Cardiac ventricle fibroblast (primary cell): ENCODE data around the gene KIAA0930. TPM values are rescaled to one million over a fixed set of nuclear protein-coding genes. Genes with fewer than 3 reads are reported as not detected.

ENCODE experiments used
- total RNA-seq: library from RNA; depleted of rRNA; stranded (reverse); fragments of >200 nt; gene quantifications from 2 replicates; pipeline ENCODE4 v1.2.3, GENCODE V29; 2015

KIAA0930 gene
- total RNA-seq: 25.5 and 26.4 TPM in 2 replicates

GRCh38 chr22:45240810-45241631 is at the start of gene KIAA0930:
KIAA0930 (minus strand) TSS chr22:45240894; CDS start chr22:45240703, 191 bp downstream.

GRCh38 chr22:45284705-45285262 is 44.1 kb upstream of the KIAA0930 start, which contains the start of gene UPK3A:
UPK3A (plus strand) TSS chr22:45284949; CDS start chr22:45285014, 65 bp downstream.

GRCh38 chr22:45163451-45164269 is 77.0 kb downstream of the KIAA0930 start, which contains the start of gene NUP50:
NUP50 (plus strand) TSS chr22:45163925; CDS start chr22:45168178, 4,253 bp downstream.

Other genes starting within 250 kb of the KIAA0930 start
- gene PHF21B, start 230.9 kb downstream of the KIAA0930 start, total RNA-seq: not detected in 2 replicates
- 24.8 and 46.0 TPM in 2 replicates for gene NUP50, start 77.0 kb downstream of the KIAA0930 start, total RNA-seq
- gene UPK3A, start 44.1 kb upstream of the KIAA0930 start, total RNA-seq: not detected in 2 replicates
- 7.5 and 15.7 TPM in 2 replicates for gene FAM118A, start 69.0 kb upstream of the KIAA0930 start, total RNA-seq
- gene SMC1B, start 172.7 kb upstream of the KIAA0930 start, total RNA-seq: not detected in 2 replicates
- 0.25 and 0.59 TPM in 2 replicates for gene RIBC2, start 172.8 kb upstream of the KIAA0930 start, total RNA-seq